Measurements from ENCODE around the gene UBE2K. TPM values are rescaled to one million over a fixed set of nuclear protein-coding genes. Genes with fewer than 3 reads are reported as not detected.
A peak's percentile ranks its signal among the peaks of the same experiment; 100 is the strongest.
"Not testable (repeated sequence)": the region's sequence is repeated elsewhere in the genome, so short reads cannot be mapped to it uniquely, and the experiment has no call there.

Gene UBE2K
- total RNA-seq, 1 experiment from 2014 or later: 13.3 TPM

GRCh38 chr4:39813761-39814160 is 115.8 kb downstream of the UBE2K start:
- H3K36me3 ChIP-seq; H3K4me3 ChIP-seq; H3K9me3 ChIP-seq (replicated peaks); H3K4me1 ChIP-seq (replicated peaks); DNase-seq (ENCODE audit: low read depth in 1 of 2, low spot score in 2 of 2); H3K27me3 ChIP-seq (replicated peaks); H3K27ac ChIP-seq: not testable (repeated sequence)

- H3K36me3 ChIP-seq: no peaks in the 10 kb centered on the region
- H3K4me3 ChIP-seq: no peak overlapping the region
- H3K27ac ChIP-seq: no peak overlapping the region
- no peak for DNase-seq (ENCODE audit: low read depth in 1 of 2, low spot score in 2 of 2)
- H3K27me3 ChIP-seq (replicated peaks): no peaks in the 10 kb centered on the region
- no peaks in the 10 kb centered on the region for H3K4me1 ChIP-seq (replicated peaks)
- H3K9me3 ChIP-seq (replicated peaks): no peaks in the 10 kb centered on the region
Measured at GRCh38 chr4:39814403-39815185, 116.7 kb downstream of the UBE2K start.

- Histone ChIP-seq H3K27me3 (replicated peaks) (no peaks in the 10 kb centered on the region), H3K4me1 (replicated peaks) (no peaks in the 10 kb centered on the region), H3K9me3 (replicated peaks) (no peaks in the 10 kb centered on the region), H3K36me3 (no peaks in the 10 kb centered on the region), H3K4me3 (no peak overlapping the region), H3K27ac (no peak overlapping the region)
- no peak for DNase-seq (ENCODE audit: low read depth in 1 of 2, low spot score in 2 of 2)
Measured at GRCh38 chr4:39818646-39819045, 120.7 kb downstream of the UBE2K start.

- Histone ChIP-seq H3K27me3 (replicated peaks) (no peaks in the 10 kb centered on the region), H3K4me1 (replicated peaks) (no peaks in the 10 kb centered on the region), H3K27ac (no peak overlapping the region), H3K4me3 (no peak overlapping the region), H3K36me3 (peaks cover 3% of the 10 kb centered on the region), H3K9me3 (replicated peaks) (no peaks in the 10 kb centered on the region)
- no peak for DNase-seq (ENCODE audit: low read depth in 1 of 2, low spot score in 2 of 2)
Measured at GRCh38 chr4:39820186-39820585, 122.2 kb downstream of the UBE2K start.

GRCh38 chr4:39821951-39822350 is 124.0 kb downstream of the UBE2K start:
- Histone ChIP-seq H3K4me1 (replicated peaks) (0 out of 2 replicates have a peak, but pooled peaks cover 3% of the 10 kb centered on the region), H3K27me3 (replicated peaks) (no peaks in the 10 kb centered on the region), H3K36me3 (peaks cover 4% of the 10 kb centered on the region), H3K27ac (no peak overlapping the region), H3K9me3 (replicated peaks) (no peaks in the 10 kb centered on the region), H3K4me3 (no peak overlapping the region)
- no peak for DNase-seq (ENCODE audit: low read depth in 1 of 2, low spot score in 2 of 2)

GRCh38 chr4:39822662-39823061 is 124.7 kb downstream of the UBE2K start:
- Histone ChIP-seq H3K4me3 (no peak overlapping the region), H3K4me1 (replicated peaks) (0 out of 2 replicates have a peak, but pooled peaks cover 3% of the 10 kb centered on the region), H3K36me3 (peaks cover 6% of the 10 kb centered on the region), H3K27ac (no peak overlapping the region), H3K27me3 (replicated peaks) (no peaks in the 10 kb centered on the region), H3K9me3 (replicated peaks) (no peaks in the 10 kb centered on the region)
- no peak for DNase-seq (ENCODE audit: low read depth in 1 of 2, low spot score in 2 of 2)

- no peak overlapping the region for H3K4me3 ChIP-seq
- H3K4me1 ChIP-seq (replicated peaks): 0 out of 2 replicates have a peak, but pooled peaks cover 3% of the 10 kb centered on the region
- no peaks in the 10 kb centered on the region for H3K27me3 ChIP-seq (replicated peaks)
- no peaks in the 10 kb centered on the region for H3K9me3 ChIP-seq (replicated peaks)
- H3K36me3 ChIP-seq: peaks cover 8% of the 10 kb centered on the region
- DNase-seq (ENCODE audit: low read depth in 1 of 2, low spot score in 2 of 2): no peak
- no peak overlapping the region for H3K27ac ChIP-seq
Measured at GRCh38 chr4:39823191-39823590, 125.3 kb downstream of the UBE2K start.

GRCh38 chr4:39825090-39825489 is 127.2 kb downstream of the UBE2K start:
- H3K27me3 ChIP-seq (replicated peaks): no peaks in the 10 kb centered on the region
- H3K36me3 ChIP-seq: peaks cover 14% of the 10 kb centered on the region
- no peak overlapping the region for H3K27ac ChIP-seq

GRCh38 chr4:39825741-39826231 is 127.8 kb downstream of the UBE2K start:
- peak in 1 of 2 experiments; percentile 30 for DNase-seq (ENCODE audit: low read depth in 1 of 2, low spot score in 2 of 2)
- H3K9me3 ChIP-seq (replicated peaks): no peaks in the 10 kb centered on the region
- no peak overlapping the region for H3K4me3 ChIP-seq
- peaks cover 16% of the 10 kb centered on the region for H3K36me3 ChIP-seq
- H3K4me1 ChIP-seq (replicated peaks): 0 out of 2 replicates have a peak, but pooled peaks cover 3% of the 10 kb centered on the region
- no peak overlapping the region for H3K27ac ChIP-seq
- H3K27me3 ChIP-seq (replicated peaks): no peaks in the 10 kb centered on the region

More at GRCh38 chr4:39825090-39825489, 127.2 kb downstream of the UBE2K start:
- Histone ChIP-seq H3K4me1 (replicated peaks) (0 out of 2 replicates have a peak, but pooled peaks cover 3% of the 10 kb centered on the region), H3K9me3 (replicated peaks) (no peaks in the 10 kb centered on the region), H3K4me3 (no peak overlapping the region)
- DNase-seq (ENCODE audit: low read depth in 1 of 2, low spot score in 2 of 2): no peak

Other genes with a start within 250 kb of the UBE2K start
- gene RPL9, start 239.2 kb upstream of the UBE2K start, total RNA-seq (2014; rRNA removed; shearing (Covaris generic)): 868 and 1,737 TPM in 2 replicates
- gene LIAS, start 239.1 kb upstream of the UBE2K start, total RNA-seq (2014; rRNA removed; shearing (Covaris generic)): 4.8 and 8.2 TPM in 2 replicates
- gene UGDH, start 170.7 kb upstream of the UBE2K start, total RNA-seq (2014; rRNA removed; shearing (Covaris generic)): 18.2 and 27.4 TPM in 2 replicates
- 12.6 and 16.1 TPM in 2 replicates for gene SMIM14, start 59.3 kb upstream of the UBE2K start, total RNA-seq (2014; rRNA removed; shearing (Covaris generic))